NCI-H460 (cell line): ENCODE measurements around the gene STK4. TPM values are rescaled to one million over a fixed set of nuclear protein-coding genes. Genes with fewer than 3 reads are reported as not detected.

Experiments
- DNase-seq: peaks from one replicate; pipeline ENCODE4 v3.0.0-alpha.2; 2016; ENCODE audit warnings: low read depth; ENCODE audit errors: extremely low read depth
- total RNA-seq: library from RNA; depleted of rRNA; stranded (reverse); fragments of >200 nt; shearing (Covaris generic); gene quantifications from 2 replicates; pipeline ENCODE4 v1.2.3, GENCODE V29; 2014

STK4 gene
- total RNA-seq, 1 experiment from 2014 or later = 42.4 TPM

GRCh38 chr20:45073221-45073620, 106.9 kb downstream of the STK4 start:
- no peak for DNase-seq

- no peak for DNase-seq
Measured at GRCh38 chr20:45077559-45077958, 111.2 kb downstream of the STK4 start.

GRCh38 chr20:45080867-45081624, 114.7 kb downstream of the STK4 start:
- DNase-seq = no peak

GRCh38 chr20:45082468-45082867, 116.2 kb downstream of the STK4 start:
- DNase-seq = no peak

GRCh38 chr20:45083127-45083526, 116.8 kb downstream of the STK4 start:
- no peak for DNase-seq

- DNase-seq = no peak
Measured at GRCh38 chr20:45085289-45085688, 119.0 kb downstream of the STK4 start.

GRCh38 chr20:45085867-45086266, 119.6 kb downstream of the STK4 start:
- DNase-seq = no peak

- no peak for DNase-seq
Measured at GRCh38 chr20:45087097-45087790, 120.9 kb downstream of the STK4 start.

- no peak for DNase-seq
Measured at GRCh38 chr20:45087814-45088213, 121.5 kb downstream of the STK4 start.

- no peak for DNase-seq
Measured at GRCh38 chr20:45088247-45088646, 121.9 kb downstream of the STK4 start.

GRCh38 chr20:45090481-45090880, 124.2 kb downstream of the STK4 start:
- no peak for DNase-seq

- DNase-seq = no peak
Measured at GRCh38 chr20:45091366-45091765, 125.1 kb downstream of the STK4 start.

GRCh38 chr20:45092898-45093297, 126.6 kb downstream of the STK4 start:
- no peak for DNase-seq

GRCh38 chr20:45094201-45094600, 127.9 kb downstream of the STK4 start:
- no peak for DNase-seq

GRCh38 chr20:45094864-45095574, 128.7 kb downstream of the STK4 start:
- DNase-seq = no peak

- DNase-seq = peak; percentile 54
Measured at GRCh38 chr20:45095805-45096238, 129.5 kb downstream of the STK4 start.

GRCh38 chr20:45096781-45097180, 130.5 kb downstream of the STK4 start:
- no peak for DNase-seq

- DNase-seq = no peak
Measured at GRCh38 chr20:45097485-45098102, 131.3 kb downstream of the STK4 start.

- DNase-seq = no peak
Measured at GRCh38 chr20:45098103-45098773, 131.9 kb downstream of the STK4 start.

- no peak for DNase-seq
Measured at GRCh38 chr20:45100563-45101245, 134.4 kb downstream of the STK4 start, which contains the start of gene KCNS1. Gene KCNS1 (minus strand): TSS chr20:45101127. CDS start chr20:45099236, 1,891 bp downstream.
